Measurements from ENCODE around the gene MANEAL.
A peak's percentile ranks its signal among the peaks of the same experiment; 100 is the strongest.

Gene MANEAL

DNA sequence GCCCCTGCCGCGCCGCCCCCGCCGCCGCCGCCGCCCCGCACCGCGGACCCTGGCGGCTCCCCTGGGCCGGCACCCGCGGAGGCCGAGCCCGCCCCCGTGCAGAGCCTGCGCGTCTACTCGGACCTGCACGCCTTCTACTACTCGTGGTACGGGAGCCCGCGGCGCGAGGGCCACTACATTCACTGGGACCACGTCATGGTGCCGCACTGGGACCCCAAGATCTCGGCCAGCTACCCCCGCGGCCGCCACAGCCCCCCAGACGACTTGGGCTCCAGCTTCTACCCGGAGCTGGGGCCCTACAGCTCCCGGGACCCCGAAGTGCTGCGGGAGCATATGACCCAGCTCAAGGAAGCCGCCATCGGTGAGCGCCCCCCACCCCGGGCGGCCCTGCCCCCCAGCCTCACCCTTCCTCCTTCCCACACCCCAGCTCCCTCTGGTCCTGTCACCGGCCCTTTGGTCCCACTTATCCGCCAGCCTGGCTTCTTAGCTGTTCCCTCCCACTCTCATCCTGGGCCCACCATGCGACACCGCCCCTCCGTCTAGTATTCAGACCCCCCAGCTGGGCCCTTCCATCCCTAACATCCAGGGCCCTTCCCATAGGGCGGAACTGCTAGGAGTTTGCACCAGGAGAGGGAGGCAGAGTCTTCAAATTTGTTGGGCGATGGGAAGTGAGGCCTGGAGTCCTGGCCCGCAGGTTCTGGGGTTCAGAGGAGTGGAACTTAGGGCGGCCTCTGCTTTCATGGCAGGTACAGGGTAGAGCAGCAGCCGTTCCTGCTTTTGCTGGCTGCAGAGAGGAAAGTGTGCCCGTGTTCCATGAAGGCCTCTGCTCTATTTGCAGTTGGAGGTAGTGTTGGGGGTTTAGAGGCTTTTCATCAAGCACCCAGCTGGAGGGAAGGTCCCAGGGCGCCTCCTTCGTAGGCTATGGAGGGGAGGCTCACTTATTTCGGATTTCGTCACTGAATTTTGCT lies 1.0 kb downstream of the MANEAL start:
- Histone ChIP-seq H3K27ac (ENCODE audit: low read length) (no peak overlapping the region), H3K4me3 (ENCODE audit: low read length) (peak overlapping the region; percentile 37), H3K27me3 (ENCODE audit: control insufficient read depth, insufficient read depth, low read length) (peaks cover 56% of the 10 kb centered on the region)

GRCh38 chr1:37795340-37796125 lies 1.9 kb downstream of the MANEAL start:
- peaks cover 4% of the 10 kb centered on the region for H3K4me1 ChIP-seq (ENCODE audit: control insufficient read depth, low read depth, low read length)
- H3K27me3 ChIP-seq (ENCODE audit: control insufficient read depth, insufficient read depth, low read length): peaks cover 53% of the 10 kb centered on the region
- H3K4me3 ChIP-seq (ENCODE audit: low read length): peak overlapping the region; percentile 37
- no peak overlapping the region for H3K9ac ChIP-seq (ENCODE audit: low read length)
- H3K27ac ChIP-seq (ENCODE audit: low read length): no peak overlapping the region
- no peaks in the 10 kb centered on the region for H3K9me3 ChIP-seq (ENCODE audit: control insufficient read depth, low read depth, low read length)
- H3K36me3 ChIP-seq (ENCODE audit: control insufficient read depth, low read depth, low read length): no peaks in the 10 kb centered on the region

More for the DNA sequence above, 1.0 kb downstream of the MANEAL start:
- Histone ChIP-seq H3K9ac (ENCODE audit: low read length) (no peak overlapping the region), H3K4me1 (ENCODE audit: control insufficient read depth, low read depth, low read length) (peaks cover 4% of the 10 kb centered on the region), H3K9me3 (ENCODE audit: control insufficient read depth, low read depth, low read length) (no peaks in the 10 kb centered on the region), H3K36me3 (ENCODE audit: control insufficient read depth, low read depth, low read length) (no peaks in the 10 kb centered on the region)

DNA sequence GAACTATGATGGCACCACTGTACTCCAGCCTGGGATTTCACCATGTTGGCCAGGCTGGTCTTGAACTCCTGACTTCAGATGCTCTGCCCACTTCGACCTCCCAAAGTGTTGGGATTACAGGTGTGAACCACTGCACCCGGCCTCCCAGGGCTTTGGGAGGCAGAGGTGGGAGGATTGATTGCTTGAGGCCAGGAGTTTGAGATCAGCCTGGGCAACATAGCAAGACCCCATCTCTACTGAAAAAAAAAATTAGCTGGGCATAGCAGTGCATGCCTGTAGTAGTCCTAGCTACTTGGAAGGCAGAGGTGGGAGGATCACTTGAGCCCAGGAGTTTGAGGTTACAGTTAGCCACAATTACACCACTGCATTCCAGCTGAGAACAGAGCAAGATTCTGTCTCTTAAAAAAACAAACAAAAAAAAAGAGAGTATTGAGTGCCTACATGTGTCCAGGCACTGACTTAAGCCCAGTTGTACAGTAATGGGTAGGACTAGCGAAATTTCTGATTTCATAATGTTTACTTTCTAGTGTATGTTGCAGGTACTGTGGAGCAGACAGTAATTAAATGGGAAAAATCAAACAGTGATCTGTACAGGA lies 4.2 kb downstream of the MANEAL start:
- H3K9ac ChIP-seq (ENCODE audit: low read length): no peak overlapping the region
- H3K27me3 ChIP-seq (ENCODE audit: control insufficient read depth, insufficient read depth, low read length): peaks cover 30% of the 10 kb centered on the region
- peaks cover 11% of the 10 kb centered on the region for H3K36me3 ChIP-seq (ENCODE audit: control insufficient read depth, low read depth, low read length)
- no peak overlapping the region for H3K27ac ChIP-seq (ENCODE audit: low read length)
- H3K9me3 ChIP-seq (ENCODE audit: control insufficient read depth, low read depth, low read length): no peaks in the 10 kb centered on the region
- H3K4me1 ChIP-seq (ENCODE audit: control insufficient read depth, low read depth, low read length): peaks cover 4% of the 10 kb centered on the region
- no peak overlapping the region for H3K4me3 ChIP-seq (ENCODE audit: low read length)

DNA sequence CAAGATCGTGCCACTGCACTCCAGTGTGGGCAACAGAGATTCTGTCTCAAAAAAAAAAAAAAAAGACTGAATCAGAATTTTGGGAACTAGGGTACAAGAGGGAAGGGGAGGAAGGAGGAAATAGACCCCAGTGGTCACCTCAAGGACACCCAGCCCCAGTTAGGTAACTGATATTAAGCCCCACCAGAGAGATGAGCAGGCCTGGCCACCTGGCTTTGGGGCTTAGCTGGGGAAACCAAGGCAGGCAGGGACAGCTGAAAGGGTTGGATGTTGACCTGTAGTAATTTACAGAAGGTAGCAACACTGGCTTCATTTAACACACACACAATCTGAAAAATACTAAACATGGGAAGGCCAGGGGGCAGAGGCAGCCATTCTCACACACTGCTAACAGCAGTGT lies 8.8 kb downstream of the MANEAL start:
- H3K27ac ChIP-seq (ENCODE audit: low read length): no peak overlapping the region
- no peak overlapping the region for H3K4me3 ChIP-seq (ENCODE audit: low read length)
- peaks cover 48% of the 10 kb centered on the region for H3K36me3 ChIP-seq (ENCODE audit: control insufficient read depth, low read depth, low read length)

DNA sequence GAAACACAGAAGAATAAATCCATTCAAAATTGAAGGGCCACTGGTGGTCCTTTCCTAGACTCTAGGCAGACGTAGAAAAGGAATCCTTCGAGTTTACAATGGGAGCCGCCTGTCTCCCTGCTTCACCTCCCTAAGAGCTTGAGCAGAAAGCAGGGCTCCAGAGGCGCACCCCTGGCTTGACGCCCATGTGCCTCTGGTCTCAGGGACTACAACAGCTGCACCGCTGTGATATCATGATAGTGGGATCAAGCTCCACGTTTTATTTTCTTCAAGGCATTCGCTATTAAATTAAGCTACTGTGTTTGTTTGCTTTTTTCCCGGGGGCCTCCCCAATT lies 13.5 kb downstream of the MANEAL start:
- H3K27me3 ChIP-seq (ENCODE audit: control insufficient read depth, insufficient read depth, low read length): no peaks in the 10 kb centered on the region
- H3K4me3 ChIP-seq (ENCODE audit: low read length): peak overlapping the region; percentile 97
- H3K36me3 ChIP-seq (ENCODE audit: control insufficient read depth, low read depth, low read length): peaks cover 43% of the 10 kb centered on the region
- no peaks in the 10 kb centered on the region for H3K9me3 ChIP-seq (ENCODE audit: control insufficient read depth, low read depth, low read length)
- H3K4me1 ChIP-seq (ENCODE audit: control insufficient read depth, low read depth, low read length): peaks cover 9% of the 10 kb centered on the region
- peak overlapping the region; percentile 42 for H3K27ac ChIP-seq (ENCODE audit: low read length)
- H3K9ac ChIP-seq (ENCODE audit: low read length): peak overlapping the region; percentile 78

More for the DNA sequence above, 8.8 kb downstream of the MANEAL start:
- Histone ChIP-seq H3K9me3 (ENCODE audit: control insufficient read depth, low read depth, low read length) (no peaks in the 10 kb centered on the region), H3K9ac (ENCODE audit: low read length) (no peak overlapping the region), H3K27me3 (ENCODE audit: control insufficient read depth, insufficient read depth, low read length) (no peaks in the 10 kb centered on the region), H3K4me1 (ENCODE audit: control insufficient read depth, low read depth, low read length) (peaks cover 3% of the 10 kb centered on the region)

- Histone ChIP-seq H3K36me3 (ENCODE audit: control insufficient read depth, low read depth, low read length) (peaks cover 37% of the 10 kb centered on the region), H3K9ac (ENCODE audit: low read length) (peak within 1 kb of the TSS; percentile 78), H3K4me3 (ENCODE audit: low read length) (peak within 1 kb of the TSS; percentile 97), H3K9me3 (ENCODE audit: control insufficient read depth, low read depth, low read length) (no peaks in the 10 kb centered on the region), H3K4me1 (ENCODE audit: control insufficient read depth, low read depth, low read length) (peaks cover 9% of the 10 kb centered on the region), H3K27ac (ENCODE audit: low read length) (peak within 1 kb of the TSS; percentile 42), H3K27me3 (ENCODE audit: control insufficient read depth, insufficient read depth, low read length) (no peaks in the 10 kb centered on the region)
These were observed 14.1 kb downstream of the MANEAL start, which contains the start of the genes C1orf122 and YRDC for GRCh38 chr1:37807555-37808368. Gene C1orf122 (plus strand): TSS chr1:37807790. CDS start chr1:37808405, 615 bp downstream. Gene YRDC (minus strand): TSS chr1:37808208. CDS start chr1:37808180, 28 bp downstream.

DNA sequence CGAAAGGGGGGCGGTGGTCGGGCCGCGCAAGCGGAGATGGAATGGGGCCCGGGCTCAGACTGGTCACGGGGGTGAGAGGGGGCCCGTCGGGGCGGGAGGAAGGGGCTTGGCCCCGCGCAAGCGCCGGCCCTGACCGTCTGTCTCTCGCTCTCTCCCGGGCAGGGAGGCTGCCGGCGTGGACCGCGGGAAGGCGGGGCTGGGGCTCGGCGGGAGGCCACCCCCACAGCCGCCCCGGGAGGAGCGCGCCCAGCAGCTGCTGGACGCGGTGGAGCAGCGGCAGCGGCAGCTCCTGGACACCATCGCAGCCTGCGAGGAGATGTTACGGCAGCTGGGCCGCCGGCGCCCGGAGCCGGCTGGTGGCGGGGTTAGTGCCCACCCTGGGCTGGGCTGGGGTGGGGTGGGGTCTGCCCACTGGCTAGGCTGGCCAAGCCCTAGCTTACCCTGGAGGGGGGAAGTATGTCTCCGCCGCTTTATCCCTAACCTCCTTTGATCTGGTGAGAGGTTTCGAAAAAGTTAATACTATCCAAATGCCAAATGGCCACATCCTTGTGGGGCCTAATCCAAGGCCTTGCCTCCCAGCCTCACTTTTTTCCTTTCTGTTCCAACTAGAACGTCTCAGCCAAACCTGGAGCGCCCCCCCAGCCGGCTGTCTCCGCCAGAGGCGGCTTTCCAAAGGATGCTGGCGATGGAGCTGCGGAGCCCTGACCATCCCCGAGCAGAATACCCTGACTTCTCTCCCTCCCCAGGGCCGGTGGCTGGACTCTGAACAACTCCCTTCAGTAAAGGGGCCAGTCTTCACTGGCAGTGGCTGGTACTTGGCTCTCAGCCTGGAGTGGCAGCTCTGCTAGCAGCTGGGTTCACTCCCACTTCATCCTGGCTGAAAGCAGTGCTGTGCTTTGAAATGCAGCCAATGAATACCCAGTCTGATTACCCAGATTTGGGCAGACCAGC lies 15.0 kb downstream of the MANEAL start:
- H3K36me3 ChIP-seq (ENCODE audit: control insufficient read depth, low read depth, low read length): peaks cover 32% of the 10 kb centered on the region
- peak overlapping the region; percentile 4 for H3K27ac ChIP-seq (ENCODE audit: low read length)
- H3K4me1 ChIP-seq (ENCODE audit: control insufficient read depth, low read depth, low read length): peaks cover 9% of the 10 kb centered on the region
- peak overlapping the region; percentile 97 for H3K4me3 ChIP-seq (ENCODE audit: low read length)
- no peaks in the 10 kb centered on the region for H3K9me3 ChIP-seq (ENCODE audit: control insufficient read depth, low read depth, low read length)
- H3K9ac ChIP-seq (ENCODE audit: low read length): peak overlapping the region; percentile 44
- no peaks in the 10 kb centered on the region for H3K27me3 ChIP-seq (ENCODE audit: control insufficient read depth, insufficient read depth, low read length)

- Histone ChIP-seq H3K27me3 (ENCODE audit: control insufficient read depth, insufficient read depth, low read length) (no peaks in the 10 kb centered on the region), H3K9ac (ENCODE audit: low read length) (no peak overlapping the region), H3K9me3 (ENCODE audit: control insufficient read depth, low read depth, low read length) (no peaks in the 10 kb centered on the region), H3K36me3 (ENCODE audit: control insufficient read depth, low read depth, low read length) (peaks cover 23% of the 10 kb centered on the region), H3K4me1 (ENCODE audit: control insufficient read depth, low read depth, low read length) (peaks cover 9% of the 10 kb centered on the region), H3K4me3 (ENCODE audit: low read length) (no peak overlapping the region), H3K27ac (ENCODE audit: low read length) (no peak overlapping the region)
These were observed 16.3 kb downstream of the MANEAL start for GRCh38 chr1:37809942-37810341.

DNA sequence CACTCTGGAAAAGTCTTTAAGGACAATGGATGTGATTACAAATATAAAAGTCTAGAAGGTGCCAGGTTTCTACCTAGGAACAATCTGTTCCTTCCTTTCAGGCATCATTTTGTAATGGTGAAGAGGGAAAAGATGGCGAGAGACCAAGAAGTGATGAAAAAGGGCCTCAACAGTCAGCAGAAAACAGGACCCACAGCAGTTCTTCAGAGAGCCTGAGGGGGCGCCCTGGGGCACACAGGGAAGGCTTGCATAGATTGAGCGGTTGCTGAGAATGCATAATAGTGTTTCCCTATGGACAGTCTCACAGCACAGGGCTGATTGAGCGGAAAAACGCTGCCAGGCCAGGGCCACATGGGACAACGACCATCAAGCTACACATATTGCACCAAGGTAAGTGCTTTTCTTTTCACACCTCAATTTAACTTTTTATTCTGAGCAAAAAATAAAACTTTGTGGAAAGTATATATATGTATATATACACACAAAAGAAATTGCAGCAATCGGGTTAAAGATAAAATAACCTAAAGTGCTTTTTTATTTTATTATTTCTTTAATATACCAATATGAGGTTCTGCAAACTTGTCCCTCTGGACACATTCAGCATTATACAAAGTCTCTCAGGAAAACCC lies 17.5 kb downstream of the MANEAL start:
- H3K36me3 ChIP-seq (ENCODE audit: control insufficient read depth, low read depth, low read length): peaks cover 11% of the 10 kb centered on the region
- no peak overlapping the region for H3K27ac ChIP-seq (ENCODE audit: low read length)

More for the DNA sequence above, 17.5 kb downstream of the MANEAL start:
- Histone ChIP-seq H3K27me3 (ENCODE audit: control insufficient read depth, insufficient read depth, low read length) (no peaks in the 10 kb centered on the region), H3K4me3 (ENCODE audit: low read length) (no peak overlapping the region), H3K9ac (ENCODE audit: low read length) (no peak overlapping the region), H3K9me3 (ENCODE audit: control insufficient read depth, low read depth, low read length) (no peaks in the 10 kb centered on the region), H3K4me1 (ENCODE audit: control insufficient read depth, low read depth, low read length) (peaks cover 9% of the 10 kb centered on the region)
